NB4 (cell line): Measurements from ENCODE around the gene MED13L.
"Not testable (repeated sequence)": the region's sequence is repeated elsewhere in the genome, so short reads cannot be mapped to it uniquely, and the experiment has no call there.

Source experiments
- POLR2A ChIP-seq: IDR thresholded peaks from 2 replicates; pipeline ENCODE4 v1.6.1; 2011; ENCODE audit warnings: mild to moderate bottlenecking; ENCODE audit not compliant: insufficient read length; ENCODE audit errors: extremely low read depth
- TF ChIP-seq, protein P1 (sequence below): IDR thresholded peaks from one replicate; pipeline ENCODE4 v1.5.1; 2012; ENCODE audit warnings: low read depth, low read length
- TF ChIP-seq, protein P2 (sequence below): IDR thresholded peaks from 2 replicates; pipeline ENCODE4 v1.6.1; 2011; ENCODE audit warnings: low read depth, low read length

DNA sequence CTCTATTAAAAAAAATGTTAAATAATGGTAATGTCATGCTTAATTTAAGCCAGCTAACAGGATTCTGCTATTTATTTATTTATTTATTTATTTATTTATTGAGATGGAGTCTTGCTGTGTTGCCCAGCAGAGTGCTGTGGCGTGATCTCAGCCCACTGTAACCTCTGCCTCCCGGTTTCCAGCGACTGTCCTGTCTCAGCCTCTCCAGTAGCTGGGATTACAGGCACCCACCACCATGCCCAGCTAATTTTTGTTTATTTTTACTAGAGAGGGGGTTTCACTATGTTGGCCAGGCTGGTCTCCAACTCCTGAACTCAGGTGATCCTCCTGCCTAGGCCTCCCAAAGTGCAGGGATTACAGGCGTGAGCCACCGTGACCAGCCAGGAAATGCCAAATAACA is 43.3 kb downstream of the MED13L start:
- TF ChIP-seq, protein P1, sequence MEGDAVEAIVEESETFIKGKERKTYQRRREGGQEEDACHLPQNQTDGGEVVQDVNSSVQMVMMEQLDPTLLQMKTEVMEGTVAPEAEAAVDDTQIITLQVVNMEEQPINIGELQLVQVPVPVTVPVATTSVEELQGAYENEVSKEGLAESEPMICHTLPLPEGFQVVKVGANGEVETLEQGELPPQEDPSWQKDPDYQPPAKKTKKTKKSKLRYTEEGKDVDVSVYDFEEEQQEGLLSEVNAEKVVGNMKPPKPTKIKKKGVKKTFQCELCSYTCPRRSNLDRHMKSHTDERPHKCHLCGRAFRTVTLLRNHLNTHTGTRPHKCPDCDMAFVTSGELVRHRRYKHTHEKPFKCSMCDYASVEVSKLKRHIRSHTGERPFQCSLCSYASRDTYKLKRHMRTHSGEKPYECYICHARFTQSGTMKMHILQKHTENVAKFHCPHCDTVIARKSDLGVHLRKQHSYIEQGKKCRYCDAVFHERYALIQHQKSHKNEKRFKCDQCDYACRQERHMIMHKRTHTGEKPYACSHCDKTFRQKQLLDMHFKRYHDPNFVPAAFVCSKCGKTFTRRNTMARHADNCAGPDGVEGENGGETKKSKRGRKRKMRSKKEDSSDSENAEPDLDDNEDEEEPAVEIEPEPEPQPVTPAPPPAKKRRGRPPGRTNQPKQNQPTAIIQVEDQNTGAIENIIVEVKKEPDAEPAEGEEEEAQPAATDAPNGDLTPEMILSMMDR: not testable (repeated sequence)
- TF ChIP-seq POLR2A: not testable (repeated sequence)
- TF ChIP-seq, protein P2, sequence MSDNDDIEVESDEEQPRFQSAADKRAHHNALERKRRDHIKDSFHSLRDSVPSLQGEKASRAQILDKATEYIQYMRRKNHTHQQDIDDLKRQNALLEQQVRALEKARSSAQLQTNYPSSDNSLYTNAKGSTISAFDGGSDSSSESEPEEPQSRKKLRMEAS: not testable (repeated sequence)
